Endodermal cell (in vitro differentiated cells): ENCODE data around the gene LYSMD1. TPM values are rescaled to one million over a fixed set of nuclear protein-coding genes. Genes with fewer than 3 reads are reported as not detected.

Source experiments
- DNase-seq: peaks from one replicate; pipeline ENCODE4 v3.0.0-alpha.2; 2017
- H3K27ac ChIP-seq: 2 replicates; pipeline ENCODE4 v1.5.1; 2013; ENCODE audit warnings: mild to moderate bottlenecking, low read depth, low read length, moderate library complexity
- H3K27me3 ChIP-seq: 2 replicates; pipeline ENCODE4 v1.6.1; 2013; ENCODE audit warnings: mild to moderate bottlenecking, low read length, moderate library complexity; ENCODE audit not compliant: insufficient read depth, control insufficient read depth, poor library complexity, severe bottlenecking
- H3K36me3 ChIP-seq: 2 replicates; pipeline ENCODE4 v1.7.0; 2013; ENCODE audit warnings: mild to moderate bottlenecking, low read length, moderate library complexity; ENCODE audit not compliant: control insufficient read depth, insufficient read depth
- H3K4me1 ChIP-seq: one replicate; pipeline ENCODE4 v1.7.0; 2013; ENCODE audit warnings: low read length; ENCODE audit not compliant: control insufficient read depth, insufficient read depth
- H3K4me3 ChIP-seq: 2 replicates; pipeline ENCODE4 v1.5.1; 2013; ENCODE audit warnings: mild to moderate bottlenecking, low read length, moderate library complexity
- H3K9ac ChIP-seq: 2 replicates; pipeline ENCODE4 v1.6.1; 2013; ENCODE audit warnings: mild to moderate bottlenecking, low read length, moderate library complexity; ENCODE audit not compliant: poor library complexity, severe bottlenecking; ENCODE audit errors: extremely low read depth
- H3K9me3 ChIP-seq: 2 replicates; pipeline ENCODE4 v1.6.1; 2013; ENCODE audit warnings: mild to moderate bottlenecking, low read length, moderate library complexity; ENCODE audit not compliant: control insufficient read depth
- H3K27ac Mint-ChIP-seq: 2 replicates; pipeline ENCODE4 v1.8.0; 2020; ENCODE audit warnings: mixed read lengths
- H3K27me3 Mint-ChIP-seq: 2 replicates; pipeline ENCODE4 v1.8.0; 2021; ENCODE audit warnings: mild to moderate bottlenecking, mixed read lengths; ENCODE audit not compliant: insufficient read depth
- H3K36me3 Mint-ChIP-seq: 2 replicates; pipeline ENCODE4 v1.8.0; 2020; ENCODE audit warnings: low read depth, mixed read lengths
- H3K4me1 Mint-ChIP-seq: 2 replicates; pipeline ENCODE4 v1.8.0; 2020; ENCODE audit warnings: mixed read lengths
- H3K4me3 Mint-ChIP-seq: 2 replicates; pipeline ENCODE4 v1.8.0; 2020; ENCODE audit warnings: mild to moderate bottlenecking, moderate library complexity, mixed read lengths
- H3K9me3 Mint-ChIP-seq: 2 replicates; pipeline ENCODE4 v1.8.0; 2020; ENCODE audit warnings: mild to moderate bottlenecking, mixed read lengths
- WGBS, 2 experiments: methylation state at CpG; one replicate each; pipeline versions ENCODE4 v1.1.5 to v1.1.7; 2013; ENCODE audit warnings: missing lambda C conversion rate in 2 of 2, mixed read lengths in 1 of 2; ENCODE audit not compliant: insufficient coverage in 1 of 2, insufficient read length in 1 of 2; 5-methylcytosine and 5-hydroxymethylcytosine counted together
- total RNA-seq, 2 donors: library from RNA; stranded (reverse); fragmentation: NEBNext Ultra II Directional in 1 of 2; extraction: Animal tissue kit (Norgen Biotek cat#: 25700) in 1 of 2; gene quantifications; 2 replicates in 1 of 2; 3 replicates in 1 of 2; pipeline ENCODE4 v1.2.1, GENCODE V29; 2021
- TF ChIP-seq, protein P1 (sequence below): fragments of 200-600 bp; sonication (generic); conservative IDR thresholded peaks from 2 replicates; pipeline ENCODE4 v1.5.0; 2021; ENCODE audit warnings: antibody characterized with exemption, mild to moderate bottlenecking

LYSMD1 gene
- total RNA-seq, 2 donors from 2014 or later: 9.1 to 13.0 TPM

DNA sequence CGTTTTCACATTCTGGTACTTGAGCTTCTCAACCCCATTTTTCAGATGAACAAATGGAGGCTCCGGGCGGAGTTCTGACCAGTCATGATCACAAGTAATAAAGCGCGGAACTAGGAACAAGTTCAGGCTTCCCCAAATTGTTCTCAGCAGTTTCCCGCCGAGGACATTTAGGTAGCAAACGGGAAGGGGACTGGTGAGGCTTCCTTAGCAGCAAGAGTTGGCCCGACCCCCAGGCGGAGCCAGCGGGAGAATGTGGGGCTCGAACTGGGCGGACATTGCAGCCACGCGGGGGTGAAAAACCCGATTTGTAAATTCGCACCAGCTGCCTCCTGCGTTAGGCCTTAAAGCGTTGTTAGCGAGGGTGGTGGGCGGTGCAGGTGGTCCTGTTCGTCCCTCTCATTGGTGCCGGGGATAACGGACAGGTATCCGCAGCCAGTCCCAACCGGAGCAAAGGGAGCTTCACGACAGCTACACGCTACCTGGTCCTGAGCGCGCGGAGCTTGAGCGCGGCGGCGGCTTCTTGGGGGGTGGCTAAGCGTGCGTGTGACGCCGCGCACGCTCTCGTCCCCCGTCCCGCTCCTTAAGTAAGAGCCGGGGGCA, 34.6 kb downstream of the LYSMD1 start:
- TF ChIP-seq, protein P1, sequence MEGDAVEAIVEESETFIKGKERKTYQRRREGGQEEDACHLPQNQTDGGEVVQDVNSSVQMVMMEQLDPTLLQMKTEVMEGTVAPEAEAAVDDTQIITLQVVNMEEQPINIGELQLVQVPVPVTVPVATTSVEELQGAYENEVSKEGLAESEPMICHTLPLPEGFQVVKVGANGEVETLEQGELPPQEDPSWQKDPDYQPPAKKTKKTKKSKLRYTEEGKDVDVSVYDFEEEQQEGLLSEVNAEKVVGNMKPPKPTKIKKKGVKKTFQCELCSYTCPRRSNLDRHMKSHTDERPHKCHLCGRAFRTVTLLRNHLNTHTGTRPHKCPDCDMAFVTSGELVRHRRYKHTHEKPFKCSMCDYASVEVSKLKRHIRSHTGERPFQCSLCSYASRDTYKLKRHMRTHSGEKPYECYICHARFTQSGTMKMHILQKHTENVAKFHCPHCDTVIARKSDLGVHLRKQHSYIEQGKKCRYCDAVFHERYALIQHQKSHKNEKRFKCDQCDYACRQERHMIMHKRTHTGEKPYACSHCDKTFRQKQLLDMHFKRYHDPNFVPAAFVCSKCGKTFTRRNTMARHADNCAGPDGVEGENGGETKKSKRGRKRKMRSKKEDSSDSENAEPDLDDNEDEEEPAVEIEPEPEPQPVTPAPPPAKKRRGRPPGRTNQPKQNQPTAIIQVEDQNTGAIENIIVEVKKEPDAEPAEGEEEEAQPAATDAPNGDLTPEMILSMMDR: no peak
- H3K4me3 ChIP-seq: peak overlapping the region; percentile 61
- peaks cover 13% of the 10 kb centered on the region for H3K36me3 ChIP-seq
- no peaks in the 10 kb centered on the region for H3K9me3 ChIP-seq
- no peak overlapping the region for H3K27ac ChIP-seq
- Mint-ChIP-seq H3K27ac (peak overlapping the region; percentile 75), H3K4me3 (peak overlapping the region; percentile 60), H3K4me1 (peaks cover under 1% of the 10 kb centered on the region), H3K9me3 (no peaks in the 10 kb centered on the region), H3K27me3 (peaks cover 20% of the 10 kb centered on the region), H3K36me3 (peaks cover 19% of the 10 kb centered on the region)
- no peaks in the 10 kb centered on the region for H3K4me1 ChIP-seq
- no peak overlapping the region for H3K9ac ChIP-seq
- 19 to 46% methylated on average over 38 to 45 of the region's 45 CpGs for WGBS, 2 experiments
- no peaks in the 10 kb centered on the region for H3K27me3 ChIP-seq
- DNase-seq: peak; percentile 98

GRCh38 chr1:151128800-151129199, 36.9 kb downstream of the LYSMD1 start:
- Mint-ChIP-seq H3K4me1 (peaks cover 14% of the 10 kb centered on the region), H3K27ac (no peak overlapping the region), H3K36me3 (peaks cover 2% of the 10 kb centered on the region), H3K27me3 (peaks cover 13% of the 10 kb centered on the region), H3K4me3 (no peak overlapping the region), H3K9me3 (no peaks in the 10 kb centered on the region)
- Histone ChIP-seq H3K27me3 (no peaks in the 10 kb centered on the region), H3K36me3 (no peaks in the 10 kb centered on the region), H3K27ac (no peak overlapping the region), H3K4me1 (no peaks in the 10 kb centered on the region), H3K4me3 (no peak overlapping the region), H3K9ac (no peak overlapping the region), H3K9me3 (no peaks in the 10 kb centered on the region)
- DNase-seq: peak; percentile 57
- TF ChIP-seq, protein P1: no peak
- WGBS, 2 experiments: 84 to 90% methylated on average over 6 of the region's 6 CpGs

DNA sequence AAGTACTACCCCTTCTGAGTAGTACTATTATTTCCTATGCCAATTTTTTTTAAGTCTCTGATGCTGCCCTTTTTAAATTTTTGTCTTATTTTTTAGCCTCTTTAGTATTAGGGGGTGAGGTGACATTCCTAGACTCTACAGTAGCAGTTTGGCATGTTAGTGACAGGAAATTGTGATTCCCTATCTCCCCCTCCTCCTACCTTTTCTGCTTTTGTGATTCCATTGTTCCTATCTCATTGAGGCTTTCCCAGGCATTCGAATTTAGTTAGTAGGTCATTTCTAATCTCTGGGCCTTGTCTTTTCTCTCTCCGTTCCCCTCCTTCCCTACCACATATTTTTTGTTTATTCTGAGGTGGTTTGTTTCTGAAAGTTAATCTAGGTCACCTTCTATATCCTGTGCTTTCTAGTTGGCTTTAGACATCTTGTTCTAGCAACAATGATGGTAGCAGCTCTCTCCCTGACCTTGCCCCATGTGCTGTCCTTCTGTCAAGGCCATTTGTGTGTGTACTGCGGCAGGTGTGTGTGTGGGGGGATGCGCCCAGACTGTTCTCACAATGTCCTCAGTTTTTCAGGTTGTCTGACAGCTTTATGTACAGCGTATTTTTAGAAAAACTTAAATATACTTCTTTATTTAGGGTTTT, 40.8 kb downstream of the LYSMD1 start:
- H3K36me3 ChIP-seq: no peaks in the 10 kb centered on the region
- no peaks in the 10 kb centered on the region for H3K27me3 Mint-ChIP-seq
- no peaks in the 10 kb centered on the region for H3K9me3 Mint-ChIP-seq
- peaks cover 2% of the 10 kb centered on the region for H3K36me3 Mint-ChIP-seq
- H3K27ac Mint-ChIP-seq: no peak overlapping the region
- no peak overlapping the region for H3K4me3 Mint-ChIP-seq
- WGBS, 2 experiments: 69% methylated on average over 3 of the region's 5 CpGs; no CpG with 5 or more reads in 1 of the 2 experiments
- peaks cover 14% of the 10 kb centered on the region for H3K4me1 Mint-ChIP-seq
- H3K27ac ChIP-seq: no peak overlapping the region
- TF ChIP-seq, protein P1: no peak
- H3K4me3 ChIP-seq: no peak overlapping the region
- no peak for DNase-seq
- no peaks in the 10 kb centered on the region for H3K27me3 ChIP-seq
- no peak overlapping the region for H3K9ac ChIP-seq
- no peaks in the 10 kb centered on the region for H3K9me3 ChIP-seq
- H3K4me1 ChIP-seq: no peaks in the 10 kb centered on the region
